K562 (cell line): ENCODE measurements around the gene FUT8. TPM values are rescaled to one million over a fixed set of nuclear protein-coding genes. Genes with fewer than 3 reads are reported as not detected.

Experiments used
- ATAC-seq: fragments of 200-7000 bp; cut with Tn5 transposase; 3 replicates; pipeline ENCODE4 v1.9.1; 2020; ENCODE audit warnings: moderate library complexity
- BruUV-seq: library from RNA; stranded (reverse); fragments of 400-500 nt; replicated peaks from 2 replicates; lab custom pipeline; 2021; lab: Mats Ljungman, UMichigan
- CTCF ChIA-PET: fragments of 300-600 bp; formaldehyde crosslinking; extraction: SDS; loops from one replicate; lab custom pipeline; 2021; ENCODE audit warnings: low intra/inter-chr PET ratio; lab: Yijun Ruan, JAX
- POLR2A ChIA-PET: fragments of 300-600, 350-650 bp; sonication (Branson Sonifier 250); formaldehyde crosslinking; extraction: SDS; loops from one replicate; lab custom pipeline; 2021; ENCODE audit warnings: antibody characterized with exemption, inconsistent platforms; lab: Yijun Ruan, JAX
- DNase-seq, 4 experiments: peaks; one replicate each; pipeline versions ENCODE4 v3.0.0 to v3.0.0-alpha.2; 2011 to 2018; ENCODE audit warnings: low spot score in 3 of 4, mixed read lengths in 3 of 4; ENCODE audit errors: extremely low read depth in 1 of 4
- FAIRE-seq: peaks from 2 replicates; lab custom pipeline; 2011; peaks lifted over from hg19 to GRCh38; lab: Jason Lieb, UNC
- H2AFZ ChIP-seq: 2 replicates; pipeline ENCODE4 v1.6.0; 2011; ENCODE audit warnings: low read depth, low read length, control low read depth, inconsistent platforms
- H3K27ac ChIP-seq: fragments of 200-600 bp; 3 replicates; pipeline ENCODE4 v1.8.0; 2011; ENCODE audit warnings: low read depth, mild to moderate bottlenecking, control low read depth, inconsistent platforms, low read length, moderate library complexity, mixed read lengths; ENCODE audit errors: extremely low read depth
- H3K27me3 ChIP-seq, 2 experiments: fragments of 300-600 bp in 1 of 2; 2 replicates in 1 of 2; 3 replicates in 1 of 2; pipeline versions ENCODE4 v1.6.0 to v1.8.0; 2011; ENCODE audit warnings: inconsistent platforms in 2 of 2, low read length in 2 of 2, mild to moderate bottlenecking in 1 of 2, mixed read lengths in 1 of 2, moderate library complexity in 1 of 2; ENCODE audit not compliant: control insufficient read depth in 2 of 2, insufficient read depth in 2 of 2
- H3K36me3 ChIP-seq: fragments of 300-600 bp; 3 replicates; pipeline ENCODE4 v1.8.0; 2011; ENCODE audit warnings: mild to moderate bottlenecking, low read length, inconsistent platforms; ENCODE audit not compliant: control insufficient read depth, insufficient read depth
- H3K4me1 ChIP-seq, 2 experiments: fragments of 200-600 bp in 1 of 2; replicated peaks in 1 of 2; 2 replicates in 1 of 2; 3 replicates in 1 of 2; pipeline versions ENCODE4 v1.5.1 to v1.8.0; 2011; ENCODE audit warnings: inconsistent platforms in 2 of 2, low read length in 2 of 2, mild to moderate bottlenecking in 1 of 2, mixed read lengths in 1 of 2, moderate library complexity in 1 of 2; ENCODE audit not compliant: control insufficient read depth in 2 of 2, insufficient read depth in 2 of 2
- H3K4me2 ChIP-seq: 2 replicates; pipeline ENCODE4 v1.6.1; 2011; ENCODE audit warnings: low read length, control low read depth, inconsistent platforms, mixed read lengths; ENCODE audit not compliant: insufficient read depth
- H3K4me3 ChIP-seq: fragments of 200-600 bp; sonication (generic), shearing (Covaris generic); 2 replicates; pipeline ENCODE4 v1.5.1; 2016; ENCODE audit warnings: control low read depth, inconsistent platforms
- H3K79me2 ChIP-seq: fragments of 200-600 bp; 3 replicates; pipeline ENCODE4 v1.8.0; 2011; ENCODE audit warnings: low read length, inconsistent platforms; ENCODE audit not compliant: control insufficient read depth, insufficient read depth
- H3K9ac ChIP-seq, 2 experiments: 2 replicates each; pipeline versions ENCODE4 v1.6.0 to v1.6.1; 2011; ENCODE audit warnings: low read depth in 2 of 2, low read length in 2 of 2, control low read depth in 1 of 2, inconsistent platforms in 1 of 2, mild to moderate bottlenecking in 1 of 2, mixed read lengths in 1 of 2; ENCODE audit not compliant: insufficient read depth in 1 of 2
- H3K9me1 ChIP-seq: one replicate; pipeline ENCODE4 v1.6.0; 2011; ENCODE audit warnings: inconsistent platforms, mild to moderate bottlenecking, low read length, moderate library complexity; ENCODE audit not compliant: control insufficient read depth, insufficient read depth
- H3K9me3 ChIP-seq: replicated peaks from 2 replicates; pipeline ENCODE4 v1.5.1; 2011; ENCODE audit warnings: low read depth, low read length, inconsistent platforms; ENCODE audit not compliant: control insufficient read depth, insufficient read depth
- H4K20me1 ChIP-seq: replicated peaks from 2 replicates; pipeline ENCODE4 v1.6.1; 2011; ENCODE audit warnings: low read length, inconsistent platforms, mixed read lengths; ENCODE audit not compliant: control insufficient read depth, insufficient read depth
- ATF4 ChIP-seq: fragments of 450-650 bp; formaldehyde crosslinking; IDR thresholded peaks from 2 replicates; pipeline ENCODE4 v1.4.0; 2022; ENCODE audit warnings: mild to moderate bottlenecking, moderate library complexity
- BRCA1 ChIP-seq, 2 experiments: fragments of 450-650 bp in 1 of 2; sonication (generic) in 1 of 2; formaldehyde crosslinking in 1 of 2; IDR thresholded peaks; 2 replicates each; pipeline versions ENCODE4 v1.5.0 to v1.6.1; 2017 to 2020; ENCODE audit warnings: mild to moderate bottlenecking in 1 of 2, missing genetic modification reagents in 1 of 2
- ERF ChIP-seq: fragments of 450-650 bp; formaldehyde crosslinking; IDR thresholded peaks from 2 replicates; pipeline ENCODE4 v1.4.0; 2020; ENCODE audit warnings: mild to moderate bottlenecking, mixed read lengths
- HCFC1 ChIP-seq: IDR thresholded peaks from 2 replicates; pipeline ENCODE4 v1.6.1; 2012; ENCODE audit warnings: low read depth, low read length, improper control_type of control experiment
- MYNN ChIP-seq, 2 experiments: sonication (generic); formaldehyde crosslinking in 1 of 2; IDR thresholded peaks; 2 replicates each; pipeline versions ENCODE4 v1.5.0 to v1.6.1; 2016 to 2020; ENCODE audit warnings: antibody characterized with exemption in 1 of 2, missing genetic modification reagents in 1 of 2
- NKRF ChIP-seq: fragments of 450-650 bp; IDR thresholded peaks from 2 replicates; pipeline ENCODE4 v1.6.1; 2016; ENCODE audit warnings: borderline replicate concordance
- OTX1 ChIP-seq: fragments of 450-650 bp; formaldehyde crosslinking; IDR thresholded peaks from 2 replicates; pipeline ENCODE4 v1.4.0; 2022; ENCODE audit warnings: mild to moderate bottlenecking
- TARDBP ChIP-seq: fragments of 450-650 bp; IDR thresholded peaks from 2 replicates; pipeline ENCODE4 v1.6.1; 2016
- TCFL5 ChIP-seq: fragments of 250-450 bp; sonication (Bioruptor Pico); conservative IDR thresholded peaks from 2 replicates; pipeline ENCODE4 v1.6.1; 2021; ENCODE audit warnings: mild to moderate bottlenecking, moderate library complexity, matching md5 sums
- ZNF134 ChIP-seq: fragments of 250-450 bp; sonication (Bioruptor Pico); conservative IDR thresholded peaks from 2 replicates; pipeline ENCODE4 v1.4.0; 2020
- ZNF518B ChIP-seq: fragments of 250-450 bp; sonication (Bioruptor Pico); IDR thresholded peaks from 2 replicates; pipeline ENCODE4 v1.5.0; 2021; ENCODE audit warnings: mild to moderate bottlenecking, moderate library complexity
- WGBS: fragments of 100-300 bp; shearing (Covaris generic); methylation state at CpG from one replicate; pipeline ENCODE4 v1.1.6; 2016; ENCODE audit warnings: low coverage, mixed read lengths; ENCODE audit not compliant: insufficient coverage; ENCODE audit errors: missing lambda C conversion rate; 5-methylcytosine and 5-hydroxymethylcytosine counted together
- in situ Hi-C: fragments of 300-500 bp; cut with MboI; formaldehyde crosslinking; loops from 4 replicates; pipeline ENCODE4 v1.15.0; 2018; ENCODE audit warnings: inconsistent platforms, mixed read lengths
- intact Hi-C: fragments of 100-400 bp; cut with micrococcal nuclease; formaldehyde crosslinking; loops from 2 replicates; pipeline ENCODE4 v1.14.2; 2022
- polyA plus RNA-seq, 8 experiments: library from polyadenylated mRNA; depleted of rRNA in 4 of 8; stranded (reverse) in 5 of 8; unstranded in 3 of 8; fragments of >200 nt; fragmentation: Nextera tagmentation in 2 of 8; fragmentation: Illumina TruSeq in 1 of 8; extraction: Ambion mirVana in 2 of 8; extraction: Trizol in 1 of 8; gene quantifications; 2 replicates each; pipeline versions ENCODE4 v1.2.1 to v1.2.3, GENCODE V29; 2011 to 2014; ENCODE audit warnings: inconsistent platforms in 1 of 8, missing spikeins in 1 of 8
- total RNA-seq, 7 experiments: library from RNA; depleted of rRNA in 6 of 7; stranded (reverse); fragments of >200 nt in 6 of 7; fragmentation: Illumina TruSeq in 2 of 7; extraction: Trizol in 2 of 7; gene quantifications; 2 replicates each; pipeline versions ENCODE4 v1.2.1 to v1.2.3, GENCODE V29; 2011 to 2021; ENCODE audit warnings: low replicate concordance in 1 of 7

Gene FUT8
- total and polyA plus RNA-seq, 9 of the 15 experiments (the other 6 are each of a cell fraction or from before 2014, with no cell fraction given), result 4.1 to 15.2 (median 7.8) TPM

DNA sequence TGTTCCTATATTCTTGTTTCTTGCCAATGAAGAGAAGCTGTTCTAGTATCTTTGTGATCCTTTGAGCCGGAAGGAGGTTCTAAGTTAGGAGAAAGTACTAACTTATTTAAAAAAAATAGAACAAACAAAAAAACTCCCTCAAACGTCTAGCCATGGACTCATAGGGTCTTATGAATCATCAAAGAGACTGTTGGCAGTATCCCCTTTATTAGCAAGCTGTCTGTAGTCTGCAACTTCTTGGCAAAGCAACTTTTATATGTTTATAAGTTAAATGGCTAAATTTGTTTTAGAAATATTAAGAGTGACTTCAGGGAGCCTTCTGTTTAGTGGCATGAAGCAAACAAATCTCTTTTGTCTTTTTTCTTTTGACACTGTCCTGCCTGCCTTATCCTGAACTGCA, 291.9 kb downstream of the FUT8 start:
- ChIA-PET POLR2A (interaction anchor here (0.8 kb wide), 1 partner anchor 60 kb away, joined by 3 read pairs; no protein-coding TSS in a partner anchor), CTCF (no interaction called here)
- intact Hi-C loops (no loop called here), in situ Hi-C loops (no loop called here)
- BruUV-seq, result no TSS peak
- no peak for ATAC-seq
- no peak overlapping the region for H3K27ac ChIP-seq
- H3K4me3 ChIP-seq, result no peak overlapping the region
- FAIRE-seq, result no peak
- H3K9me1 ChIP-seq, result no peaks in the 10 kb centered on the region
- WGBS, result 17% methylated on average over 2 of the region's 2 CpGs
- DNase-seq, result no peak
- H3K36me3 ChIP-seq, result no peaks in the 10 kb centered on the region
- no peaks in the 10 kb centered on the region for H3K79me2 ChIP-seq
- no peak overlapping the region for H2AFZ ChIP-seq
- H3K9me3 ChIP-seq, result no peaks in the 10 kb centered on the region
- H3K27me3 ChIP-seq, result no peaks in the 10 kb centered on the region
- TF ChIP-seq HCFC1, result no peak
- TF ChIP-seq MYNN (IDR thresholded peaks at IDR 0.05), result no peak
- TF ChIP-seq MYNN (CRISPR knock-in tag; IDR thresholded peaks at IDR 0.05), result no peak
- no peak for TF ChIP-seq ZNF134 (CRISPR knock-in tag)
- TF ChIP-seq ERF (CRISPR knock-in tag), result no peak
- TF ChIP-seq ATF4 (CRISPR knock-in tag), result no peak
- TF ChIP-seq TCFL5 (CRISPR knock-in tag), result no peak
- TF ChIP-seq ZNF518B (CRISPR knock-in tag), result no peak
- no peak for TF ChIP-seq BRCA1 (IDR thresholded peaks at IDR 0.05)
- no peak for TF ChIP-seq BRCA1 (CRISPR knock-in tag; IDR thresholded peaks at IDR 0.05)
- no peak for TF ChIP-seq OTX1 (CRISPR knock-in tag)
- TF ChIP-seq NKRF, result no peak
- TF ChIP-seq TARDBP, result no peak
- no peaks in the 10 kb centered on the region for H3K4me1 ChIP-seq
- H4K20me1 ChIP-seq, result no peaks in the 10 kb centered on the region
- H3K9ac ChIP-seq, result no peak overlapping the region
- H3K4me2 ChIP-seq, result no peak overlapping the region
